ENCODE results near the gene AREG. TPM values are rescaled to one million over a fixed set of nuclear protein-coding genes. Genes with fewer than 3 reads are reported as not detected.
"Not testable (repeated sequence)": the region's sequence is repeated elsewhere in the genome, so short reads cannot be mapped to it uniquely, and the experiment has no call there.

Gene AREG, protein sequence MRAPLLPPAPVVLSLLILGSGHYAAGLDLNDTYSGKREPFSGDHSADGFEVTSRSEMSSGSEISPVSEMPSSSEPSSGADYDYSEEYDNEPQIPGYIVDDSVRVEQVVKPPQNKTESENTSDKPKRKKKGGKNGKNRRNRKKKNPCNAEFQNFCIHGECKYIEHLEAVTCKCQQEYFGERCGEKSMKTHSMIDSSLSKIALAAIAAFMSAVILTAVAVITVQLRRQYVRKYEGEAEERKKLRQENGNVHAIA
- total RNA-seq (10 to 100 TPM in 2 of 7 donors, 1 to 10 TPM in 3, under 1 TPM in 2; 0.48 to 72.7 (median 6.3) TPM), polyA plus RNA-seq (100 to 1,000 TPM in 1 of 2 donors, 1 to 10 TPM in 1; 6.7 to 146 TPM)
- long read RNA-seq, donor 1: 0 reads
- long read RNA-seq, donor 2: 0 reads
- long read RNA-seq, donor 3, partial matches to known transcripts: 0 of 1 reads
- long read RNA-seq, donor 3, other reads (novel, unspliced or antisense): 0 of 1 reads

DNA sequence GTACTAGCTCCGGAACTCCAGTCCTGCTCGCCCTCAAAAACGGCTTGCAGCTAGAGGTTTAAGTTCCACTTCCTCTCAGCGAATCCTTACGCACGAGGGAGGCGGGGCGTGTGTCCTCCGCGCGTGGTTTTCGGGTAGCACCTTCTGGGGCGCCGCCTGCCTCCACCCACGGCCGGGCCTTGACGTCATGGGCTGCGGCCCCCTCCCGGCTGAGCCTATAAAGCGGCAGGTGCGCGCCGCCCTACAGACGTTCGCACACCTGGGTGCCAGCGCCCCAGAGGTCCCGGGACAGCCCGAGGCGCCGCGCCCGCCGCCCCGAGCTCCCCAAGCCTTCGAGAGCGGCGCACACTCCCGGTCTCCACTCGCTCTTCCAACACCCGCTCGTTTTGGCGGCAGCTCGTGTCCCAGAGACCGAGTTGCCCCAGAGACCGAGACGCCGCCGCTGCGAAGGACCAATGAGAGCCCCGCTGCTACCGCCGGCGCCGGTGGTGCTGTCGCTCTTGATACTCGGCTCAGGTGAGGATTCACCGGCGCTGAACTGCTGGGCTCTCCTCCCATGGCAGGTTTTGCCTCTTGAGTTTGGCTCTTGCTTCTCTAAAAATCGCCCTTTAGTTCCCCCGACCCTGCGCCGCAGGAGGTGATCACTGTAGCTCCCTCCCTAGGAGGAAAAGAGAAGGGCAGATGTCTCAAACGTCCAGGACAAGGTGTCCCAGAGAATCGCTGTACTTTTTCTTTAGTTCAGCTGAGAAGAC lies at the start of gene AREG:
TSS of gene AREG (plus strand) at position 246 of the 752 bp plus-strand sequence. CDS start at position 456, 210 bp downstream.
- Histone ChIP-seq H3K27me3 (no peaks in the 10 kb centered on the region), H3K4me3 (peak within 1 kb of the TSS; percentile 37), H3K36me3 (no peaks in the 10 kb centered on the region), H3K27ac (peak within 1 kb of the TSS; percentile 18 to 64), H3K4me1 (ENCODE audit: insufficient read depth) (no peaks in the 10 kb centered on the region), H3K9me3 (no peaks in the 10 kb centered on the region)
- intact Hi-C loops (cut with DNase I): loop anchor here in 1 of 4 donors (5.0 kb wide), 1 partner anchor 1758 kb away; no protein-coding TSS in a partner anchor
- no peak for TF ChIP-seq EP300 (IDR thresholded peaks at IDR 0.05)
- peak in 1 of 3 donors; percentile 23 for TF ChIP-seq CTCF (IDR thresholded peaks at IDR 0.05)
- DNase-seq: peak; percentile 41 to 80 (median 68)
- WGBS, 3 donors: 1% methylated on average over 55 to 64 of the region's 64 CpGs

GRCh38 chr4:74395633-74396032 lies 49.3 kb upstream of the AREG start:
- intact Hi-C loops (cut with DNase I): no loop called here
- Histone ChIP-seq H3K4me3 (no peak overlapping the region), H3K27me3 (no peaks in the 10 kb centered on the region), H3K9me3 (no peaks in the 10 kb centered on the region), H3K36me3 (no peaks in the 10 kb centered on the region), H3K27ac (no peak overlapping the region), H3K4me1 (ENCODE audit: insufficient read depth) (no peaks in the 10 kb centered on the region)
- TF ChIP-seq CTCF (IDR thresholded peaks at IDR 0.05): no peak
- TF ChIP-seq POLR2A (IDR thresholded peaks at IDR 0.05): no peak
- no peak for TF ChIP-seq EP300 (IDR thresholded peaks at IDR 0.05)
- 35 to 42% (median 39%) methylated on average over 2 of the region's 2 CpGs for whole genome bisulfite sequencing, 3 donors
- DNase-seq: no peak

GRCh38 chr4:74397748-74398426 lies 47.0 kb upstream of the AREG start:
- Histone ChIP-seq H3K9me3 (no peaks in the 10 kb centered on the region), H3K4me3 (no peak overlapping the region), H3K27ac (no peak overlapping the region), H3K4me1 (ENCODE audit: insufficient read depth) (no peaks in the 10 kb centered on the region), H3K36me3 (no peaks in the 10 kb centered on the region), H3K27me3 (no peaks in the 10 kb centered on the region)
- no peak for DNase-seq
- intact Hi-C loops (cut with DNase I): no loop called here
- 39 to 52% (median 48%) methylated on average over 6 of the region's 6 CpGs for WGBS, 3 donors
- TF ChIP-seq CTCF (IDR thresholded peaks at IDR 0.05) (no peak), EP300 (IDR thresholded peaks at IDR 0.05) (no peak), POLR2A (IDR thresholded peaks at IDR 0.05) (no peak)

DNA sequence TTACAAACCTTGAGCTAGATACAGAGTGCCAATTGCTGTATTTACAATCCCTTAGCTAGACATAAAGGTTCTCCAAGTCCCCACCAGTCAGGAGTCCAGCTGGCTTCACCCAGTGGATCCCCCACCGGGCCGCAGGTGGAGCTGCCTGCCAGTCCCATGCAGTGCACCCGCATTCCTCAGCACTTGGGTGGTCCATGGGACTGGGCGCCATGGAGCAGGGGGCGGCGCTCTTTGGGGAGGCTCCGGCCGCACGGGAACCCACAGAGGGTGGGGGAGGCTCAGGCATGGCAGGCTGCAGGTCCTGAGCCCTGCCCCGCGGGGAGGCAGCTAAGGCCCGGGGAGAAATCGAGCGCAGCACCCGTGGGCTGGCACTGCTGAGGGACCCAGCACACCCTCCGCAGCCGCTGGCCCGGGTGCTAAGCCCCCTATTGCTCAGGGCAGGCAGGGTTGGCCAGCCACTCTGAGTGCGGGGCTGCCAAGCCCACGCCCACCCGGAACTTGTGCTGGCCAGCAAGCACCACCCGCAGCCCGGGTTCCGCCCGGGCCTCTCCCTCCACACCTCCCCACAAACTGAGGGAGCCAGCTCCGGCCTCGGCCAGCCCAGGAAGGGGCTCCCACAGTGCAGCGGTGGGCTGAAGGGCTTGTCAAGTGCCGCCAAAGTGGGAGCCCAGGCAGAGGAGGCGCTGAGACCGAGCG lies 45.9 kb upstream of the AREG start:
- H3K36me3 ChIP-seq; H3K4me3 ChIP-seq; H3K9me3 ChIP-seq; H3K4me1 ChIP-seq (ENCODE audit: insufficient read depth); H3K27ac ChIP-seq; intact Hi-C loops (cut with DNase I); H3K27me3 ChIP-seq: not testable (repeated sequence)
- WGBS, 3 donors: 95 to 96% (median 95%) methylated on average over 24 to 32 of the region's 32 CpGs
- DNase-seq: peak in 1 of 5 donors; percentile 22
